ENCODE measurements around the gene SH3PXD2A.
"Not testable (repeated sequence)": the region's sequence is repeated elsewhere in the genome, so short reads cannot be mapped to it uniquely, and the experiment has no call there.

SH3PXD2A gene

DNA sequence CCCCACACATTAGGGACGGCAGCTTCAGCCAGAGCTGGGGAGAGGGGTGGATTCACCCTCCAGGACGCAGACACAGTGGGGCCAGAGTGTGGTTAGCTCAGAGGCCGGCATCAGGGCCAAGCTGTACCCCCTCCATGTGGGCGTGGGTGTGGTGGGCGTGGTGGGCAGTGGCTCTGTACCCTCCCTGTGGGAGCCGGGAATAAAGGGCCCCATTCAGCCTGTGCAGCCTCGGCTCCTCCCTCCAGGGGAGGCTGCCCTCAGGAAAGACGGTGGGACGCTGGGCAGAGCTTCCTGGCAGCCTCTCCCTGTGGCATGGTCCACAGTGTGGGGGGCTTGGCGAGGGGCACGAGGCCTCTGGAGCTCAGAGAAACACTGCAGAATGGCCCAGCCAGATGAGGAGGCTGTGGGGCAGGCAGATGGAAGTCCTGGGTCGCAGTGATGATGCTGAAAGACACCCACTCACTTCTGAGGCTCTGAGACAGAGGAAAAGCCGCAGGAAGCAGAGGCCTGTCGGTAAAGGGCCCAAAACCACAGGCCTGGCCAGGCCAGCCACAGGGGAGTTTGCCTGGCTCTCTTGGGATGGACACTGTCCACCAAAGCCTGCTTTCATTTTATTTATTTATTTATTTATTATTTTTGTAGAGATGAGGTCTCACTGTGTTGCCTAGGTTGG is 108.0 kb downstream of the SH3PXD2A start:
- no peak for DNase-seq (ENCODE audit: low read depth)

DNA sequence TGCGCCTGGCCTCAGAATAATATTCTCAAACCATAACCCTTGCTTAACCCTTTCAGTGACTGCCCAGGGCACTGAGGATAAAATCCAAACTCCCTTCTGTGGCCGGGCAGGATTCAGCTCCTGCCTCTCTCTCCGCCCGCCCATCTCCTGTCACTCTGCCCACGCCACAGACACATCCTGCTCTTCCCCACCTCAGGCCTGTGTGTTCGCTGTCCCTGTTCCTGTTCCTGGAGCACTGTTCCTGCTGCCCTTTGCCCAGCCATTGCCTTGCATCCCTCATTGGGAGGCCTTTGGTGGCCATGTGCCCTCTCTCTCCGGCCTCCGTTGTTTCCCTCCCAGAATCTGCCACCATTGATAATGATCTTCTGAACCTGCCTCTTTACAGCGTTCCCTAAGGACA is 108.8 kb downstream of the SH3PXD2A start:
- DNase-seq (ENCODE audit: low read depth), result no peak

DNA sequence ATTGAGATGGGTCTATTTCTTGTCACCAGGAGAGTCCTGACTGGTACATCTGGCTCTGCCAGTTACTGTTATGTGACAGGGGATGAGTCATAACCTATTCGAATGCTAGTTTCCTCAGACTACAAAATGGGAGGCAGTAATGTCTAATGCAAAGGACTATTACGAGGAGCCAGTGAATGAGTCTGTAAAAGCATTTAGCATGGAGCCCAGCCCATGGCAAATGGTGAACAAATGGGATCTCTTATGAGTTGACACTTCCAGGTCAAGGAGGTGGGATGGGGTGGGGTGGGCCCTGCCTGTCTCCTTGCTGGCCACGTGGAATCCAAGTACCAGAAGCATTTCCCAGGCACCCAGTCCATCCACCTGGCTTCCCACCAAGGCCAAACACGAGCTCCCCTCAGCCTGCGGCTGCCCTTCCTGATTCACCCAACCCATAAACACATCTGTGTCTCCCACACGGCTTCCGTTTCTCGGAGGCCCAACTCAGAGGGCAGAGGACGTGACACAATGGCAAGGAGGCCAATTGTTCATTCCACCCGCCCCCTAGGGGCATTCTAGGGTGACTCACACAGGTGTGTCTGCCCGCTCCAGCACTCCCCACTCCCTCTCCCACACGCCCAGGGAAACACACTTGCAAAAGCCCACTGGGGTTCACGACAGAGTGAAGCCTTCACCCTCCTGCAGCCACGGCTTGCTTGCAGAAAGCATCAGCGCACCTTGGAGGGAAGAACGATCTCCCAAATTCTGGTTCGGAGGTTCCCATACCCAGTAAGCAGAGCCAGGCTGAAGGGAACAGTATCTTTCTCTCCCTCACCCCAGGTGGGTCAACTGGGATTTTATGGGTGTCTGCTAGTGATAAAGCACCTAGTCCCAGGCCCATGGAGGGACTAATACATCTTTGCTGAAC is 109.8 kb downstream of the SH3PXD2A start:
- peak; percentile 45 for DNase-seq (ENCODE audit: low read depth)

DNA sequence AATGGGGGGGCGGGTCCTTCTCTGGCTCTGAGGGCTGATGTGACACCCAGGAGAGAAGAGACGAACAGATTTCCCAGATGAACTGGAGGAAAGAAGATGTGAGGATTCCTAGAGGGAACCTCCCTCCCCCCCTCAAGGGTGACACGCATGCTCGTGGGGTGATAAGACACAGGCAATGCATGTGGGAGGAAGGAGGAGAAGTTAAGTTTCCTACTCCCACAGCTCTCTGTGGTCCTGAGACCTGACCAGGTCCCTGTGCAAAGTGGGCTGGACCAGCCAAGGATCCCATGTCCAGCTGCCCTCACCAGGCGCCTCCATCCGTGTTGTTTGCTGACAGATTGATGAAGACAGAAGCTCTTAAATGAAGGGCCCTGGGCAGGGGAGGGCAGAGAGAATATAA is 112.6 kb downstream of the SH3PXD2A start:
- no peak for DNase-seq (ENCODE audit: low read depth)

DNA sequence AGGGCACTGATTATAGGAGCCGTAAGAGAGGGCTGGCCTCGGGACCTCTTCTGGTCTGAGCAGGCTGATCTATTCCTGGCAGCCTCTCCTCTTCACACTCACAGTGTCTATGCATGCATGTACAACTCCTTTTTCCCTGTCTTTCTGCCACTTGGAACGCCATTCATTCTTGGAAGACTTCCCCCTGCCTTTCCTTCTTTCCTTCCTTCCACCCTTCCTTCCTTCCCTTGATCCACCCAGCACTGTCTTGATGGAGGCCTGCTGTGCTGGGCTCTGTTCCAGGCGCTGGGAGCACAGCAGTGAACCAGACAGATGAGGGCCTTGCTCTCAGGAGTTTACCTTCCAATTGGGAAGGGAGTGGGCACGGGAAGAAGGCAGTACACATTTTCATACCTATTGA is 114.8 kb downstream of the SH3PXD2A start:
- no peak for DNase-seq (ENCODE audit: low read depth)

DNA sequence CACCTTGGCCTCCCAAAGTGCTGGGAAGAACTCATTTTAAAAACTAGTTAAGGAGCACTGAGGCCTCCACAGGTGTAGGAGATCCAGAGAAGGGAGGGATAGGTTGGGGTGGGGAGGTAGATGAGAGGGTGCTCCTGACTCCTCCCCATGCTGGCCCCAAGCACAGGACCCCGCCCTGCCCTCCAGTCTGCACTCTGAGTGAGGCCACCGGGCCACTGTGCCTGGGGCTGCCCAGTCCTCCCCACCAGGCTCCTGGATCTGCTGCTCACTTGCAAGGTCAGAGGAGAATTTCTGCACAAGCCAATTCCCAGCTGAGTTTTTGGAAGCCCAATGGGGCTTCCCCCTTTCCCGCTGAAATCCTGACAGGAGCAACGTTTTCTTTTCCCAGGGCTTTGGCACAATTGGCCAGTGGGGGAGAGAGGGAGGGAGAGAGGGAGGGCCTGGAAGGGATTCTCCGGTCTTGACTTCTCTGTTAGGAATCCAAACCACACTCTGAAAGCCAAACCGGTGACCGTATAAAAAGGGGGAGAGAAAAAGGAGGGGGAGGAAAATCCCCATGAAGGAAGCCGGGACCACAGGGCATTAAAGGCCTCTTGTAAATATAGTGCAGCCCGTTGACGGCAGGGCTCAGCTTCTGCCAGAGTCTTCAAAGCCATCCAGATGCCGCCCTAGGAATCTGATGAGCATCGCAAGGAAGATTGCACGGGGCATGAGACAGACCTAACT is 116.2 kb downstream of the SH3PXD2A start:
- DNase-seq (ENCODE audit: low read depth), result no peak

DNA sequence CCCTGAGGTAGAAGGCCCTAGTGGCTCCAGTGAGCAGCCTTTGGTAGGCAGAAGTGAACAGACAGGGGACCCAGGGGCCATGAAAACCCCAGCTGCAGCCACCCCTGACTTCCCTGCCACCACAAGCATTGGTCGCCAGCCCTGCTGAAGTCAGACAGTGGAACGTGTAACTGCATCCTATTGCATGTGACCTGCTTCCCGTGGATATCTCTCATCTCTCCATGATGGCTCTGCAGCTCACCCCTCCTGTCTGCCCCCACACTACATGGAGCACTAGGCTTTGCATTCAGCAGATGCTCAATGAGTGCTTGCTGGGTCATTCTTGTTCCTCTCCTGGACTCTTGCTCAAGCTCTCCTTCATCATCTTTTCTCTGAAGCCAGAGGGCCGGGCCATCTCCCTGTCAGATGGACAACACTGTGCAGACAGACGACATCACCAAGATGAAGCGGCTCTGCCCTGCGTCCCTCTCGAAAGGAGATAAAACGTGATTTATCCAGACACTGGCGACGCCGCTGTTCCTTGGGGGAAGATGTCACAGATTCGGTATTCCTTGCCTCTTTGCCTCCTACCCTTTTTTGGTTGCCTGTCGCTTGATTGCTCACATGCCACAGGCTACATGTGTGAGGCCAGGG is 117.5 kb downstream of the SH3PXD2A start:
- DNase-seq (ENCODE audit: low read depth), result no peak

DNA sequence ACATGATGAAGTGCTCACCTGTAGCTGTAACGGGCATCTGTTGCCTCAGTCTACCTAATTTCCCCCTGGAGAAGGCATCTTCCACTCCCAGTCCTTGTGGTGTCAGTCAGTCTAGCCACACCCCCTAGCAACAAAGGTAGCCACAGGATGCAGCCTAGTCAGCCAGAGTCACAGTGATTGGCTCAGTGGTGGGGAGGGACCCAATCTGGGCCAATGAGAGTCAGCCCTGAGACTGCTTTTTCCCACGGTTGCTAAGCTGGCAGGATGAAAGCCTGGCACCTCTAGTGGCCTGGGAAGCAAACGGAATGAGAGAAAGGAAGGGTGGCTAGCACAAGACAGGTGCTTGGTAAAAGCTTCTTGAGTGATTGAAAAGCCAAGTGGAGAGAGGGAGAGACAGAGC is 118.6 kb downstream of the SH3PXD2A start:
- DNase-seq (ENCODE audit: low read depth), result no peak

DNA sequence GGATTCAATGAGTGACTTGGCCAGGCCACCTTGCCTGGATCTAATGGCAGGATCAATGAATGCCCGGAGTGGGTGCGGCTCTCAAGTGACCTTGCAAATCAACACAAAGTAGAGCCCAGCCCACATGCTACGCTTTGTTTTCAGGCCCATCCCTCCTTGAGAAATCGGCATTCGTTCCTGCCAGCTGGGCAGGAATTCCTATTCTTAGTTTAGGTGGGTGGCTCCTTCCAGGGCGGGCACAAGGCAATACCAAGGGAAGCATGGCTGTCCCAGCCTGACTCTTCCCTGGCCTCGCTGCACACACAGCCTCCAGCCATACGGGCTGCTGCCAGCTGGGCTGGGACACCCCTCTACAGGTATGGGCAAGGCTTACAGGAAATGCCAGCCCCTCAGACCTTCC is 119.3 kb downstream of the SH3PXD2A start:
- DNase-seq (ENCODE audit: low read depth), result no peak

DNA sequence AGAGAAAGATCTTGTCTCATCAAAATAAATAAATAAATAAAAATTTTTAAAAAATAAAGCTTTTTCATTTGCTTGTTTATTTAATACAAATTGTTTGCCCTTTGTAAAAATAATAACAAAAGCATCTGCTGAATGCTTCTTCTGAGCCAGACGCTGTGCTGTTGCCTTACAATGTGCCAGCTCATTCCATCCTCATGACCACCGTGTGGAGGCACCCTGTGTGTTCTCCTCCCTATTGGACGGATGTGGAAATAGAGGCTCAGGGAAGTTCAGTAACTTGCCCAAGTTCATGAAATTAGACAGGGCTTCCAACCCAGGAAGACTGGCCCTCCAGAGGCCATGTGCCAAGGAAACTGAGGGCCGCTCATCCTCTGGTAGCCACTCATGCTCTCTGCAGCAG is 120.6 kb downstream of the SH3PXD2A start:
- DNase-seq (ENCODE audit: low read depth), result no peak

DNA sequence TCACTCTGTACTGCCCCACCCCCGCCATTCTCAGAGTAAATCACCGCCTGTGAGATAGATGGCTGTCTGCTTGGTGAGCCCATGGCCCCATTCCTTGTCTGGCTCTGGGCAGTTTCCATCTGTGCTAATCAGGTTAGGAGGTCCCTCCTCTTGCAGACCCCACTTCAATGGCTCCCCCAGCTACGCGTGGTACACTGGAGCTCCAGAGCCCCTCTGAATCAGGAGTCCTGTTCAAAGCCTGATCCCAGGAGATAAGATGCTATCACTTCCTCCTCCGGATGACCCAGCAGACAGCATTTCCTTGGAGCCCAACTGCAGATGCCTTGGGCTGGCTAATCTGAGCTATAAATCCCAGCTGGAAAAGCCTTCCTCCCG is 122.3 kb downstream of the SH3PXD2A start:
- no peak for DNase-seq (ENCODE audit: low read depth)

DNA sequence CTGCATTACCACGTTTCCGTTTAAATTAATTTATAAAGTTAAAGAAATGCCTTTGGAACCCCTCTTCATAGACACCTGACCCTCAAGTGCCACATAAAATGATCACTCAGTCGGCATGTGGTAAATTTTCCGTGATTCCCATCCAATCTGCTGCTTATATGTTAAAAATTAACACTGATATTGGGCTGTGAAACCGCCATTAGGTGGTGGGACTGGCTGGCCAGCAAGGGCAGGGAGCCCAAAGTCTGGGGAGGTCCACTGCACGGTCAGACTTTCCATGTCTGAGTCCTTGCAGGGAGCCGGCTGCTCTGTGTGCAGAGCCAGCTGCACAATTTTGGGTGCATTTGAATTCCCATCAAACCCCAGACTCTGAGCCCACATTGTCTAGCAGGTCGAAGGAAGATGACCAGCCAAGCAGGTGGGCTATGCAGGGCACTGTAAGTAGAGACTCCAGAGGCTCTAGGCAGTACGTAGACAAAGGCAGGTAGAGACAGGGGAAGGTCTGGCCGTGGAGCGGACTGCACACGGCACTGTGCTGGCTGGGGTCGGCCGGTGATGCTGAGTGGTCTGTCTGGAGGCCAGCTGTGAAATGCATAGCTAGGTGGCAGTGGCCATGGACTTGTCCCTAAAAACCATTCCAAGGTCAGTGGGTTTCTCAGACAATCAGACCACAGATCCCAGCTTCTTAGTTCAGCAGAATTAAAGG is 122.9 kb downstream of the SH3PXD2A start:
- DNase-seq (ENCODE audit: low read depth), result no peak

DNA sequence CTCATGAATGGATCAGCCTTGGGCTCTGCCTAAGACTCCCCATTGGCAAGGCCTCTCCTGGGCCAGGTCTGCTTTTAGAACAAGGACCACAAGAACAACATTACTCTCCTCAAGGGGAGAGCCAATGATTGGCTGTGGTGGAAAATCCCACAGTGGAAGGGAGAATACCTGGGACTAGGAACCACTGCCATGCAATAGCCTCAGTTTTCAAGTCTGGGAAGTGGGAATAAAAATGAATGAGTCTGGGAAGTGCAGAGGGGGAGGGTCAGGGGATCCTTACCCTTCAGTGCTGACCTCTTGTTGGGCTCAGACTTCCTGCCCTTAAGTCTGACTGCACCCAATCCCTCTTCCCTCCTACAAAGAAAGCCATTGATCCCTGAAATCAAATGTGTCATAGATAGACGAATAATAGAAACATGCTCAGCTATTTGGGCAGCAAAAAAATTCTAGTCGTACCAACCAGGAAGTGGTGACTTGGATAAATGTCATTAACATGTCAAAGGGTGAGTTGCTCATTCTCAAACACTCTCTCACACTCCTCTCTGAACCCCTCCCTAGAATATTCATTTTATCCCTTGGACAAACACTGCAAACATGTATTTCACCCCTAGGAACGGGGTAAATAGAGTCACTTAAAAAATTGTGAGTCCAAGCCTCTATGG is 123.6 kb downstream of the SH3PXD2A start:
- DNase-seq (ENCODE audit: low read depth), result no peak

DNA sequence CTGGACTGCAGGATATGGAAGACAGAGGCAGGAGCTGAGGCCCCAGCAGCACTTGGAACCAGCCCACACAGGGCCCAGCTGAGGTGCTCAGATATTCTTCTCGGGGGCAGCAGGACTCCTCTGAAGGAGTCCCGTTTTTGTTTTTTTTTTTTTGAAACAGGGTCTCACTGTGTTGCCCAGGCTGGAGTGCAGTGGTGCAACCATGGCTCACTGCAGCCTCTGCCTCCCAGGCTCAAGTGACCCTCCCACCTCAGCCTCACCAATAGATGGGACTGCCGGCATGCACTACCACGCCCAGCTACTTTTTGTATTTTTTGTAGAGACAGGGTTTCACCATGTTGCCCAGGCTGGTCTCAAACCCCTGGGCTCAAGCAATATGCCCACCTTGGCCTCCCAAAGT is 124.3 kb downstream of the SH3PXD2A start:
- DNase-seq (ENCODE audit: low read depth), result not testable (repeated sequence)

DNA sequence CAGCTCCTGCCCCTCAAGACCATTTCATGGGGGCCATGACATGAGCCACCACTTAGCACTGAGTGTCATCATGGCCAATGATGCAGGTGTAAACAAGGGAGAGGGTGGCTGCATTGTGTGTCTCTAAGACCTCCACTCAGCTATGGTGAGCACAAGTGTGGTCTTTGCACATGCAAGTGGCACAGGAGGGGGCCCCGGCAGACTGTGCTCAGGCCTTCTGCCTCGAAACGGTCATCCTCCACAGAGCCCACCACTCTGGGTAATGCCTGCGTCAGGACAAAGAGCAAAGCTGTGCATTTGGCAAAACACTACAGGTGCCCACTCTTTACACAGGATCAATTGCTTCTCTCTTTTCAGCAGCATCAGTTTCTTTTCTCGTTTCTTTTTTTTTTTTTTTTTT is 125.5 kb downstream of the SH3PXD2A start:
- DNase-seq (ENCODE audit: low read depth), result no peak

DNA sequence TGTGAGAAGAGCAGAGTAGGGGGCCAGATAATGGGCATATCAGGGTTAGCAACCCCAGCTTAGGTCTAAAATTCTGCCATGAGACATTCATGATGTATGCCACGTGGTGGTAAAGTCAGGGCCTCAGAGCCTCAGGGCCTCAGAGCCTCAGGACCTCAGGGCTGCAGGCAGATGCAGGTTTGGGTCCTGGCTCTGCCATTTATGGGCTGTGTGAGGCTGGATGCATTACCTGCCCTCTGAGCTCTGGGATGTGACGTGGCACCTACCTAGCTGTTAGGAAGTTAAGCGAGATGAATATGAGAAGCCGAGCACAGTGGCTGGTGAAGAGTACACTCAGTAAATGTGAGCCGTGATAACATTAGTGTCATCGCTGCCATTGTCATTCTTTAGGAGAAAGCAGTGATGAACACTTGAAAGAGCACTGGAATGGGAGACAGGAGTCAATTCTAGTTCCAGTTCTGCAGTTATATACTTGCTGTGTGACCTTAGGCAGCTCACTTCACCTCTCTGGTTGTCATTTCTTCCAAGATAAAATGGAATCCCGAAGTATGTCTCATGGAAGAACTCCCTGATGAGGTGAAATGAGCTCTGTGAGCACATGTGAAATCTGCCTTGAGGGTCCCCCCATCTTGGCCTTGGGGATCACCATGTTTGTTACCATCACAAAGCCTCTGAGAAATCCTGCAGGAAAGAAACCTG is 127.2 kb downstream of the SH3PXD2A start:
- no peak for DNase-seq (ENCODE audit: low read depth)

DNA sequence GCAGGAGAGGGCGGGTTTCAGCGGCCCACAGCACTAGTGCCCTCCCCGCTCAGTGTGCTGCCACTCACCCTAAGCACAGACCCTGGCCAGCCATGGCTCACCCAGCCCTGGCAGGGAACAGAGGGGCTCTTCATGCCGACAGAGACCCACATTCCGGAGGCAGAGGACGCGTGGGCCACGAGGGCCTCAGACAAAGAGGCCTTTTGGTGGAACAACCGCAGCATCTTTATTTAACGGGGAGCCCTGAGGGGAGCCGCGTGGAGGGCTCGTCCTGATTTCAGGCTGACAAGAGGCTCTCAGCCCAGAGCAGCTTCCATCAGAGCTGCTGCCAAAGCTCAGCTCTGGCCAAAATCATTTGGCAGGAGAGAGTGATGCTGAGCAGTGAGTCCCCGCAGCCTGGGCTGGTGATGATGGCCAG is 127.8 kb downstream of the SH3PXD2A start:
- DNase-seq (ENCODE audit: low read depth), result no peak

DNA sequence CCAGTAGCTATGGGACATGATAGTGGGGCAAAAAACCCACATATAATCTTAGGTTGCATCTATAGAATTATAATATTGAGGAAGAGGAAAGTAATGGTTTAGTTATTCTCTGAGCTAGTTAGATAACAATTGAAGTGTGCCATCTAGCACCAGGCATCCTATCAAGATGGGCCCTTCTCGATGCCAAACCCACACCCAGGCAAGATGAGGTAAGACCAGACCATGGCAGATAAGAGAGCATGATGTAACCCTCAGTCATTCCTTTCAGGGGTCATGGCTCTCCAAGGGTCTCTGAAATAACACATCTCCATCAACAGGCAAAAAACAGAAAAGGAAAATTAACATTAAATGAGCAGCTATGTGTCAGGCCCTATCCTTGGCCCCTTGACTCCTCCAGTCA is 128.7 kb downstream of the SH3PXD2A start:
- DNase-seq (ENCODE audit: low read depth), result no peak

DNA sequence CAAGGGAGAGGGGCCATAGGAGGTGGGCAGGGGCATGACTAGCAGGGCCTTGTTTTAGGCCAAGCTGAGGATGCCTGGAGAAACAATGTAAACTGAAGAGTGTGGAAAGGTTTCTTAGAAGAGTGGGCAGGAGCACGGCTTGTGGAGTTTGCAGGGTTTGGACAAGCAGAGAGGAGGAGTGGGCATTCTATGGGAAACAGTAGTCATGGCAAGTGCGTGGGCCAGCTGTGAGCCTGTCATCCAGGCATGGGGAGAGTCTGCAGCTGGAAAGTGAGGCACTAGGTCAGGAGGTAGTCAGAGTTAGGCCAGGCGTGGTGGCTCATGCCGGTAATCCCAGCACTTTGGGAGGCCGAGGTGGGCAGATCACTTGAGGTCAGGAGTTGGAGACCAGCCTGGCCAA is 130.1 kb downstream of the SH3PXD2A start:
- DNase-seq (ENCODE audit: low read depth), result no peak

DNA sequence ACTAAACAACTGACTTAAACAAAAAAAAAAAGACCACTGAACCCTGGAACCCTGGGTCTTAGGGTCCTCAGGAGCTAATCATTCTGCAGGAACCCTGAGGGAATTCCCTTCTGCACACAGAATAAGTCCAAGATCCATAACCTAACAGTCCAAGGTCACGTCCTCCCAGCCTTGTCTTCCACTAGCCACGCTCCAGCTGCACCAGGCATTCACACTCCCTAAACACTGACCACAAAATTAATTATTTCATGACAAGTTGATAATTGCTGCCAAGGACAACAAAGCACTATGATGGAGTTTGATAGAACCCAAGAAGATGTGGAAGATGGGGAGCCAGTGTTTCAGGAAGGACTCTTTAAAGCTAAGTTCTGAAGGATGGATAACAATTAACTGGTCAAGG is 130.6 kb downstream of the SH3PXD2A start:
- no peak for DNase-seq (ENCODE audit: low read depth)

DNA sequence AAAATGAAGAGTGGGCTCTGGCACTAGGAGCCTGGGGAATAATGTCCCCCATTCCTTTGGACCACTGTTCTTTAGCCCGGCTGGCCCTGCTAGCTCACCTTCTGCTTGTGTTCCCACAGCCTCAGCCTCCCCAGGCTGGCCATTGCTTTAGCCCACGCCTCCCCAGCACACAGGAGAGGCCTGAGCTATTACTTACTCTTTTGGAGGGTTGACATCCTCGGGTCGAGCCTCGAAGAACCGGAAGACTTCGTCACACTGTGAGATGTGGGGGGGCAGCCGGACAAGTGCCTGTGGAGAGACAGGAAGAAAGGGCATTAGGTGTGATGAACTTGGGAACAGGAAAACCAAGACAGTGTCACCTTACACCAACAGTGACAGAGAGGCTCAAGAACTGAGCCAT is 131.3 kb downstream of the SH3PXD2A start:
- DNase-seq (ENCODE audit: low read depth), result no peak

Measured in activated T-cell treated with anti-CD3 and anti-CD28 coated beads for 24 hours (primary cell).